HG02763 (cell line): ENCODE measurements around the gene ENTPD5.
"Not testable (repeated sequence)": the region's sequence is repeated elsewhere in the genome, so short reads cannot be mapped to it uniquely, and the experiment has no call there.

Experiments used
- ATAC-seq: cut with Tn5 transposase; IDR thresholded peaks from one replicate; pipeline ENCODE4 v1.9.1; 2021; ENCODE audit warnings: mild to moderate bottlenecking, moderate library complexity; ENCODE audit not compliant: unreplicated experiment

ENTPD5 gene

GRCh38 chr14:74008843-74009499 is 10.1 kb downstream of the ENTPD5 start:
- no peak for ATAC-seq

- not testable (repeated sequence) for ATAC-seq
Observed at GRCh38 chr14:74005664-74006063, 13.4 kb downstream of the ENTPD5 start.

DNA sequence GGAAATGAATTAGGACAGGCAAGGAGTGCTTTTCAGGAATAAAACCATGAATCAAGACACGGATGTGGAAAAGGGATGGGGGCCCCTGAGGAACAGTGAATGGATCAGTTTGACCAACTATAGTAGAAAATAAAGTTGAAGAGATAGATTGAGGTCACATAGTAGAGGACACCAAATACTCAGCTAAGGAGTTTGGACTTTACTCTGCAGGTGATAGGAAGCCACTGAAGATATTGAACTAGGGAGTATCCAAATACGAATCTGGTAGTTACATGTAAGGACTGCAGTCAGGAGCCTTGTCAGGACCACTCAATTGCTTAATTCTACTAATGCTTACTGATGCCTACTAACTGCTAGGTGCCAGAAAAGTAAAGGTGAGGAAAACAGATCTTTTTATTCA is 20.4 kb downstream of the ENTPD5 start:
- no peak for ATAC-seq

- ATAC-seq = no peak
Observed at GRCh38 chr14:73997944-73998447, 21.1 kb downstream of the ENTPD5 start.

- no peak for ATAC-seq
Observed at GRCh38 chr14:73997108-73997943, 21.8 kb downstream of the ENTPD5 start.

GRCh38 chr14:73996731-73997107 is 22.4 kb downstream of the ENTPD5 start:
- ATAC-seq = no peak

- no peak for ATAC-seq
Observed at GRCh38 chr14:73995977-73996378, 23.1 kb downstream of the ENTPD5 start.

DNA sequence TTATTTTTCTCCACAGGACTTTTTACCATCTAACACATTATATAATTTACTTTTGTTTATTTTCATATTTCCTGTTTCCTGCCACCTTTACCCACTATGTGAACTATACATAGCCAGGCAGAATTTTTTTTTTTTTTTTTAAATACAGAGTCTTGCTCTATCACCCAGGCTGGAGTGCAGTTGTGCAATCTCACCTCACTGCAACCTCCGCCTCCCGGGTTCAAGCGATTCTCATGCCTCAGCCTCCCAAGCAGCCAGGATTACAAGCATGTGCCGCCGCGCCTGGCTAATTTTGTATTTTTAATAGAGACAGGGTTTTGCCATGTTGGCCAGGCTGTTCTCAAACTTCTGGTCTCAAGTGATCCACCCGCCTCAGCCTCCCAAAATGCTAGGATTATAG is 24.2 kb downstream of the ENTPD5 start:
- not testable (repeated sequence) for ATAC-seq

DNA sequence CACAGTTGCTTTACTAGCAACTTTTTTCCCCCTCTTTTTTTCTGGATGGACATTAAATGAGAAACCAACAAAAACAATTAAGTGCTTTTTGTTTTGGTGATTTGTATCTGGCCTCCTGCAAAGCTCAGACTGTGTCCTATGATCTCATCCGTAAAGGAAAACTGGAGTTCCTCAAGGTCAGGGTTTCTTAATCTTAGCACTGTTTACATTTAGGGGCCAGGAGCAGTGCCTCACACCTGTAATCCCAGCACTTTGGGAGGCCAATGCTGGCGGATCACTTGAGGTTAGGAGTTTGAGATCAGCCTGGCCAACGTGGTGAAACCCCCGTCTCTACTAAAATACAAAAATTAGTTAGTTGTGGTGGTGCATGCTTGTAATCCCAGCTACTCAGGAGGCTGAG is 28.0 kb downstream of the ENTPD5 start:
- no peak for ATAC-seq

DNA sequence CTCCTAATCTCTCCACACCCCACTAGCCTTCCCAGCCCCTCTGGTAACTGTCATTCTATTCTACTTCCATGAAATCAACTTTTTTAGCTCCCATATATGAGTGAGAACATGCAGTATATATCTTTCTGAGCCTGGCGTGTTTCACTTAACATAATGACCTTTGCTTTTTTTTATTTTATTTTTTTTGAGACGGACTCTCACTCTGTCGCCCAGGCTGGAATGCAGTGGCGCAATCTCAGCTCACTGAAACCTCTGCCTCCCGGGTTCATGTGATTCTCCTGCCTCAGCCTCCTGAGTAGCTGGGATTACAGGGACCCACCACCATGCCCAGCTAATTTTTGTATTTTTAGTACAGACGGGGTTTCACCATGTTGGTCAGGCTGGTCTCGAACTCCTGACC is 30.4 kb downstream of the ENTPD5 start:
- ATAC-seq = not testable (repeated sequence)

DNA sequence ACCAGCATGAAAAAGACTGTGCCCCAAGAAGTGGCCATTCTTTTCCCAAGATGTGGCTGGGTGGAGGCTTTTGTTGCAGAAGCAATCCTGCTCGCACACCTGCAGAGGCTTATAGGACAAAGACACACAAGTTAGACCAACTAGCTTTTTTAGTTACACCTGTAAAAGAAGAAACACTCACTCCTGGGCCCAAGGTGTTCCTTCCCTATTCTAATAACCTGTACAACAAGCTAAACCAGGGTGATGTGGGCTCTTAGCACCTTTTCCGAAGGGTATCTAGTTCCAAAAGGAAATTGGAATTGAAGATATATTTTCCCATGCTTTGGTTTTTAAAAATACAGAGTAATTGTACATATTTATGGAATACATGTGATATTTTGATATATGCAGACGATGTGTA is 31.0 kb downstream of the ENTPD5 start:
- no peak for ATAC-seq

GRCh38 chr14:73977896-73978295 is 41.2 kb downstream of the ENTPD5 start:
- ATAC-seq = no peak

DNA sequence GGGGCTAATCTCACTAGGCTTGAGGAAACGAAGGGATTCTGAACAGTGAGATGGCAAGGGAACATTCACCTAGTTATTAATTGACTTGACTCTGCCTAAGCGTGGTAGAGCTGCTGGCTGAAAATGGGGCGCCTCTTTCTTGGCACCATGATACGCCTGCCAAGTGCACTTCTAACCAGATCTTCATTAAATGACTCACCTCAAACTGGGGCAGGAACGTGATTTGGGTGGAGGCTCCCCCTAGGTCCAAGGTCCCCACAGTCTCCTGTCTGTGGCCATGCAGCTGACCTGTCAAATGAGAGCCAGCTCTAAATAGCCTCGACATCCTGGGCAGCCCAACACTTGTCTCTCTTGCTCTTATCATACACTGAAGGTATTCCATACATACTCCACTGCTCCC is 43.0 kb downstream of the ENTPD5 start:
- no peak for ATAC-seq

DNA sequence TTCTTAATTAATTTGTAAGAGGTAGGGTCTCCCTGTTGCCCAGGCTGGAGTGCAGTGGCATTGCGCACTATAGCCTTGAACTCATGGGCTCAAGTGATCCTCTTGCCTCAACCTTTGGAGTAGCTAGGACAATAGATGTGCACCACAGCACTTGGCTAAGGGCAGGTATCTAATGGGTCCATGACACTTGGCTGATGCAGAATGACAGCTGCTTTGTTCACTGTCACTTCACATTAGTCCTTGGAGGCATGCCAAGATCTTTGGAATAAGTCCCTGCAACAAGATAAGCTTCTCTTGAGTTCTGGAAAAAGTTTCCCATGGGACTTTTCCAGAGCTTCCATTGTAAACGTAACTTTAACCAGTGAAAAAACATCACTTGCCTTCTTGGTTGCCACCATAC is 45.6 kb downstream of the ENTPD5 start:
- ATAC-seq = no peak

DNA sequence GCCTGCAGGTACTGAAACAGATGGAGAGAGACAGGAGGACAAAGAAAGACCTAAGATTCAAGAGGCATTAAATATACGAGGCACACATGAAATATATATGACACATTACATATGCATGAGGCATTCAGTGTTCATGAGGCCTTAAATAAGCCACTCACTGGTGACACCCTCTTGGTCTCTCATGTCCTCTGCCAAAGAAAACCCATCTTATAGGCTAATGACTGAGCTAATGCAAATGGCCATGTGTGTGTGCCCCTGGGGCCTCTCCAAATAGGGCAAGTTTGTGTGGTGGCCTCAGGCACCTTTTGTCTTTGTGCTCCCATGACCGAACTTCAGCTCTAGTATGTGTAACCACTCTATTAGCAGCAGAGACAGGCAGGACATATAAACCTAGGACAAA is 50.2 kb downstream of the ENTPD5 start:
- ATAC-seq = no peak

DNA sequence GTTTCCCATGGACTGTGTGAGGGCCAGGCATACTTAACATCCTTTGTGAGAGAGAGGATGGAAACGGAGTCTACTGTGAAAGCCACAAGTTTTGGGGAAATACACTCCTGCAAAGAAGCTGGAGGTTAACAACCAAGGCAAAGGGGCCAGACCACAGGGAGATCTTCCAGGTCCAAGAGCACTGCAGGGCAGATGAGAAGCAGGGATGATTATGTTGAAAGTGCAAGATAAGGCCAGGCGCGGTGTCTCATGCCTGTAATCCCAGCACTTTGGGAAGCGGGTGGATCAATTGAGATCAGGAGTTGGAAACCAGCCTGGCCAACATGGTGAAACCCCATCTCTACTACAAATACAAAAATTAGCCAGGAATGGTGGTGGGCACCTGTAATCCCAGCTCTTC is 53.9 kb downstream of the ENTPD5 start:
- no peak for ATAC-seq

DNA sequence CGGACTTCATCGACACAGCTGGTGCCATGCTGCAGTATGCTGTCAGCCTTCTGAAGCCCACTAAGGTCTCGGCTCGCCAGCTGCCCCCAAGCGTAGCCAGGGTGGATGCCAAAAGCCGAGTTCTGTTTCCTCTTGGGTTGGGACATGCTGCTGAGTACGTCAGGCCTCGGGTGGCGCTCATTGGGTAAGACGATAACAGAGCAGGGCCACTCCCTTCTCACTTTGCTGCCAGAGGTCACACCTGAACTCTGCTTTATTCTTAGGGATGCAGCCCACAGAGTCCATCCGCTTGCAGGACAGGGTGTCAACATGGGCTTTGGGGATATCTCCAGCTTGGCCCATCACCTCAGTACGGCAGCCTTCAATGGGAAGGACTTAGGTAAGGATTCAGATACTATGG is 57.9 kb downstream of the ENTPD5 start:
- ATAC-seq = no peak

- no peak for ATAC-seq
Observed at GRCh38 chr14:73958591-73958990, 60.5 kb downstream of the ENTPD5 start.

- ATAC-seq = no peak
Observed at GRCh38 chr14:73955674-73956073, 63.4 kb downstream of the ENTPD5 start.

GRCh38 chr14:73953731-73954130 is 65.4 kb downstream of the ENTPD5 start:
- no peak for ATAC-seq

DNA sequence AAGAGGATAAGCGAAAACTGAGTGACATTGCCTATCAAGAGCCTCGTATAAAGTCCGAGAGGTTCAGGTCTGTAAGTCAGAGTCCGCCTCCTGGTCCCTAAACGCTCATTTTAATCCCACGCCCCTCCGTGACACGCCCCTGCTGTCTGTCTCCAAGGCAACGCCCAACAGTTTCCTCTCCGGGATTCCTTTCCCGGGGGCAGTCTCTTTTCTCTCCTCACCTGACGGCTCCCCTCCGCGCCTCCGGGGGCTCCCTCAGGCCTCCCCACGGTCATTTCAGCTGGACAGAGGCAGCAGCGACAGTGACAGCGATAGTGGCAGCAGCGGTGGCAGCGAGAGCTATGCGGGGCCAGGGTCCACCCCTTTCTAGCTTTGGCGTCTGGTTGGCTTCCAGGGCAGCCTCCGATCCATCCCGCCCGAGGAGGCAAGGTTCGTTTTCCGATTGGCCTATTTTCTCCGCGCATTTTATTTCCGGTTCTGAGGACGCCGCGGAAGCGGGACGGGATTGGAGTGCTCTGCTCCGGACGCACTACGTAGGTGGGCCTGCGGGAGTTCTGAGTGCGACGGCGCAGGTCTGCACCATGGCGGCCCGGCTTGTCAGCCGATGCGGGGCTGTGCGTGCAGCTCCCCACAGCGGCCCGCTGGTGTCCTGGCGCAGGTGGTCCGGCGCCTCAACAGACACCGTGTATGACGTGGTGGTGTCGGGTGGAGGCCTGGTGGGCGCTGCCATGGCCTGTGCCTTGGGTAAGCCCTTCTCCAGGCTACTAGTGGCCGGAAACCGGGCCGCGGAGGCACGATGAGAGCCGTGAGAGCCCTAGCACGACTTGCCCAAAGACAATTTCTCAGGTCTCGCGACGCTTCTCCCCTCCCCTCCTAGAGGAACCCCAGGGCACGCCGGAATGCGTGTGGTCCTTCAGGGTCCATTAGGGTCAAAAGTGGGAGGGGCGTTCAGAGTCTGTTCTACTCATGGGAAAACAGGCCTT is 69.0 kb downstream of the ENTPD5 start, which contains the start of the genes COQ6 and FAM161B:
COQ6 (plus strand) TSS at position 551 of the 983 bp plus-strand sequence; CDS start at position 582, 31 bp downstream.
FAM161B (minus strand) TSS at position 343 of the 983 bp plus-strand sequence; CDS start at position 275, 68 bp downstream.
- peak; percentile 87 for ATAC-seq
